Progenitor cell of endocrine pancreas (in vitro differentiated cells): ENCODE data around the gene GGA3. TPM values are rescaled to one million over a fixed set of nuclear protein-coding genes. Genes with fewer than 3 reads are reported as not detected.
A peak's percentile ranks its signal among the peaks of the same experiment; 100 is the strongest.
"Not testable (repeated sequence)": the region's sequence is repeated elsewhere in the genome, so short reads cannot be mapped to it uniquely, and the experiment has no call there.

Source experiments
- DNase-seq: peaks from one replicate; pipeline ENCODE4 v3.0.0; 2021; ENCODE audit warnings: low spot score; ENCODE audit not compliant: unreplicated experiment
- H3K27ac Mint-ChIP-seq: 2 replicates; pipeline ENCODE4 v1.8.0; 2021; ENCODE audit warnings: mild to moderate bottlenecking, moderate library complexity, mixed read lengths
- H3K27me3 Mint-ChIP-seq: 2 replicates; pipeline ENCODE4 v1.8.0; 2021; ENCODE audit warnings: mixed read lengths
- H3K36me3 Mint-ChIP-seq: 2 replicates; pipeline ENCODE4 v1.8.0; 2022; ENCODE audit warnings: mixed read lengths; ENCODE audit not compliant: insufficient read depth
- H3K4me1 Mint-ChIP-seq: 2 replicates; pipeline ENCODE4 v1.8.0; 2021; ENCODE audit warnings: low read depth, mixed read lengths
- H3K4me3 Mint-ChIP-seq: 2 replicates; pipeline ENCODE4 v1.8.0; 2021; ENCODE audit warnings: low read depth, mild to moderate bottlenecking, moderate library complexity, mixed read lengths
- H3K9me3 Mint-ChIP-seq: 2 replicates; pipeline ENCODE4 v1.8.0; 2021; ENCODE audit warnings: low read depth, mixed read lengths
- total RNA-seq: library from RNA; stranded (reverse); gene quantifications from 2 replicates; pipeline ENCODE4 v1.2.1, GENCODE V29; 2021
- TF ChIP-seq, protein P1 (sequence below): fragments of 200-600 bp; sonication (generic); IDR thresholded peaks from one replicate; pipeline ENCODE4 v1.5.0; 2021; ENCODE audit warnings: antibody characterized with exemption, mild to moderate bottlenecking; ENCODE audit not compliant: unreplicated experiment

Gene GGA3
- total RNA-seq, 1 donor from 2014 or later, result 68.1 TPM

DNA sequence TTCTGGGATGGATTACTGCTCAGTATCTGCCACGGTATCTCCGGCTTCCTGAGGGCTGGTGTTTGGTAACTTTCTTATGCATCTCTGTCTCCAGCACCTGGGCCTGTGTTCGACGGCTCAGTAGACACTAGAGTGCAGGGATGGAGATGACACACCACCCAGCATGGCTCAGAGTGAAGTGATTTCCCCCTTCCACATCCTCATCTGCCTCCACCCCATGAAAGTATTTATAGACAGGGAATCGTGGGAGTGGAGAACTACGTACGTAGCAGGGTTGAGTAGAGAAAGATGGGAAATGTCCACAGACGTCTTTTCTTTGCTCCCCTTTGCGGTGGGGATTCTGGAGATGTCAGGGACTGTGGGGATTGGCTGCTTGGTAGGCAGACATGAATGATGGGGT is 39.6 kb upstream of the GGA3 start:
- H3K9me3 Mint-ChIP-seq, result no peaks in the 10 kb centered on the region
- no peak overlapping the region for H3K4me3 Mint-ChIP-seq
- no peaks in the 10 kb centered on the region for H3K36me3 Mint-ChIP-seq
- no peak for DNase-seq
- no peaks in the 10 kb centered on the region for H3K27me3 Mint-ChIP-seq
- H3K4me1 Mint-ChIP-seq, result peaks cover 4% of the 10 kb centered on the region
- TF ChIP-seq, protein P1, sequence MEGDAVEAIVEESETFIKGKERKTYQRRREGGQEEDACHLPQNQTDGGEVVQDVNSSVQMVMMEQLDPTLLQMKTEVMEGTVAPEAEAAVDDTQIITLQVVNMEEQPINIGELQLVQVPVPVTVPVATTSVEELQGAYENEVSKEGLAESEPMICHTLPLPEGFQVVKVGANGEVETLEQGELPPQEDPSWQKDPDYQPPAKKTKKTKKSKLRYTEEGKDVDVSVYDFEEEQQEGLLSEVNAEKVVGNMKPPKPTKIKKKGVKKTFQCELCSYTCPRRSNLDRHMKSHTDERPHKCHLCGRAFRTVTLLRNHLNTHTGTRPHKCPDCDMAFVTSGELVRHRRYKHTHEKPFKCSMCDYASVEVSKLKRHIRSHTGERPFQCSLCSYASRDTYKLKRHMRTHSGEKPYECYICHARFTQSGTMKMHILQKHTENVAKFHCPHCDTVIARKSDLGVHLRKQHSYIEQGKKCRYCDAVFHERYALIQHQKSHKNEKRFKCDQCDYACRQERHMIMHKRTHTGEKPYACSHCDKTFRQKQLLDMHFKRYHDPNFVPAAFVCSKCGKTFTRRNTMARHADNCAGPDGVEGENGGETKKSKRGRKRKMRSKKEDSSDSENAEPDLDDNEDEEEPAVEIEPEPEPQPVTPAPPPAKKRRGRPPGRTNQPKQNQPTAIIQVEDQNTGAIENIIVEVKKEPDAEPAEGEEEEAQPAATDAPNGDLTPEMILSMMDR, result no peak
- no peak overlapping the region for H3K27ac Mint-ChIP-seq

DNA sequence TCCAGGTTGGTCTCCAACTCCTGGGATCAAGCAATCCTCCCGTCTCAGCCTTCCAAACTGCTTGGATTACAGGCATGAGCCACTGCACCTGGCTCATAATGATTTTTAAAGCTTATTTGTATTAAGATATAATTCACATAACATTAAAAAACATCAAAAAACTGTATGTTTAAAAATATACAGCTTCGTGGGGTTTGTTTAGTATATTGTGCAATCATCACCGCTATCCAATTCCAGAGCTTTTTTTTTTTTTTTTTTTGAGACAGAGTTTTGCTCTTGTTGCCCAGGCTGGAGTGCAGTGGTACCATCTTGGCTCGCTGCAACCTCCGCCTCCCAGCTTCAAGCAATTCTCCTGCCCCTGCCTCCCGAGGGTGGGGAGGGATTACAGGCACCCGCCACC is 38.9 kb upstream of the GGA3 start:
- Mint-ChIP-seq H3K9me3 (no peaks in the 10 kb centered on the region), H3K27me3 (no peaks in the 10 kb centered on the region), H3K27ac (no peak overlapping the region), H3K4me3 (no peak overlapping the region), H3K4me1 (peaks cover 6% of the 10 kb centered on the region), H3K36me3 (no peaks in the 10 kb centered on the region)
- TF ChIP-seq, protein P1, result no peak
- DNase-seq, result no peak

DNA sequence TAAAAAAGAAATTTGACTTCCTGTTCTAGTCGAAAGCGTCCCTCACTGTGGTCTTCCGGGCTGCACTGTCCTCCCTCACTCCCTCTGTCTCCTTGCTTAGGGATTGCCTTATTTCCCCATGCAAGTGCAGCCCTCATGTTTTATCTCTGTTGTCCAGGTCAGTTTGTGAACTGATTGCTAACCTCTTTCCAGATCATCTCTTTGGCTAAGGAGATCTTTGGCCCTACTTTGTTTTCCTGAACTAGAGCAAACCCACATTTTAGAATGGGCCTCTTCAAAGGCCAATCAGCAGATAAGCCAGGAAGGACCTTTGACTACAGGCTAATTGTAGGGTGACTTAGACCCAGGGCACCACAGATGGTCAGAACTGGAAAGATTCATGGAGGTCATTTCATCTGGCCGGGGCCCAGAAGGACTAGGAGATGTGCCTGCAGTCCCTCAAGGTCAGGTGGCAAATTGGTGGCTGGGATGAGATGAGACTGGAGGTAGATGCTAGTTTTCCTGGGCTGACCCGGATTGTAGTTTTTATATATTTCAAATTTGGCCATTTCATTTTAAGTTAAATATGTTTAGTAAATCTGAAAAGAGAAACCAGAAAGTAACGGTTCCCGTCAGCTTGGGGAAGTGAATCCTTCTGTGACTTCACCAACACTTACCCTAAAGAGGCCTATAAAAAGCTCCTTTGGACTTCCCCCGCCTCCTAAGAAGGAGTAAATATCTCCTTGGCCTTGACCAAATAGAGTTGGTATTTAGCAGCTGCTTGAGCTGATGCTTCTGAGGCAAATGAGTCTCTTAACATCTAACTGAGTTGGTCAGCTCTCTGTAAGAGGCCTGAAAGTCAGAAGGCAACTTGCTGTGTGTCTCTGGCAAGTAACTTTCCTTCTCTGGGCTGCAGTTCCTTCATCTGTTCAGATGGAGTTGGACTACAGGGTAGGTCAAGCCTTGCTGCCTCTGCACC is 34.1 kb upstream of the GGA3 start:
- TF ChIP-seq, protein P1, result no peak
- Mint-ChIP-seq H3K27me3 (no peaks in the 10 kb centered on the region), H3K9me3 (no peaks in the 10 kb centered on the region), H3K27ac (no peak overlapping the region), H3K36me3 (no peaks in the 10 kb centered on the region), H3K4me3 (no peak overlapping the region), H3K4me1 (peaks cover 6% of the 10 kb centered on the region)
- DNase-seq, result no peak

DNA sequence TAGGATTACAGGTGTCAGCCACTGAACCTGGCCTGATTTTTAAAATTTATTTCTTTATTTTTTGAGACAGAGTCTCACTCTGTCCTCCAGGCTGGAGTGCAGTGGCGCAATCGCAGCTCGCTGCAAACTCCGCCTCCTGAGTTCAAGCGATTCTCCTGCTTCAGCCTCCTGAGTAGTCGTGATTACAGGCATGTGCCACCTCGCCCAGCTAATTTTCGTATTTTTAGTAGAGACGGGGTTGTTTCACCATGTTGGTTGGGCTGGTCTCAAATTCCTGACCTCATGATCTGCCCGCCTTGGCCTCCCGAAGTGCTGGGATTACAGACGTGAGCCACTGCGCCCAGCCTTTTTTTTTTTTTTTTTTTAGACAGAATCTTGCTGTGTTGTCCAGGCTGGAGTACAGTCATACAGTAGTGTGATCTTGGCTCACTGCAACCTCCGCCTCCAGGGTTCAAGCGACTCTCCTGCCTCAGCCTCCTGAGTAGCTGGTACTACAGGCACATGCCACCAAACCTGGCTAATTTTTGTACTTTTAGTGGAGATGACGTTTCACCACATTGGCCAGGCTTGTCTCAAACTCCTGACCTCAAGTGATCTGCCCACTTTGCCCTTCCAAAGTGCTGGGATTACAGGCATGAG is 31.5 kb upstream of the GGA3 start:
- H3K9me3 Mint-ChIP-seq, DNase-seq, H3K27ac Mint-ChIP-seq, H3K36me3 Mint-ChIP-seq, H3K4me3 Mint-ChIP-seq, H3K27me3 Mint-ChIP-seq: not testable (repeated sequence)
- peaks cover 12% of the 10 kb centered on the region for H3K4me1 Mint-ChIP-seq

DNA sequence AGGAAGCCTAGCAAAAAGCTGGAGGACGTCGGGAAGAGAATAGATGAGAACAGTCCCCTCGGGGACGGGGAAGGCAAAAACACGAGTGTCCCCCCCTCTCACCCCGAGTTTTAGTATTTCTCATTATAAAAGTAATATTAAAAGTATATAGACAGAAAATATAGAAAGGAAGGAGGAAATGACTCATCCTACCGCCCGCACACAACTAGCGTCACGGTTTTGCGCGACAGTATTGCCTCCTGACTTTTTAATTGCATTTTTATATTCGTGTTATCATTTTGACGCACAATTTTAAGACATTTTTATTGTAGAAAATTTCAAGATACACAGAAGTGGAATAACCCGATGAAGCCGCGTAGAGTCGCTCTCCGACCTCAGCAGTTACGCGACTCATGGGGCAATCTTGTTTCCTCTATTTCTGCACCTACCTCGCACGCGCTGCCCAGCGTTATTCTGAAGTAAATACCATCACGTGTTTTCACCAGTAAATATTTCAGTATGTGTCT is 28.5 kb upstream of the GGA3 start:
- DNase-seq, result no peak

More for the DNA sequence above, 28.5 kb upstream of the GGA3 start:
- Mint-ChIP-seq H3K4me1 (peaks cover 9% of the 10 kb centered on the region), H3K9me3 (no peaks in the 10 kb centered on the region), H3K27ac (peak overlapping the region; percentile 95), H3K36me3 (no peaks in the 10 kb centered on the region), H3K27me3 (no peaks in the 10 kb centered on the region), H3K4me3 (peak overlapping the region; percentile 88)
- TF ChIP-seq, protein P1, result peak; percentile 20
